Smooth muscle cell (in vitro differentiated cells): Measurements from ENCODE around the gene MAP3K15. TPM values are rescaled to one million over a fixed set of nuclear protein-coding genes. Genes with fewer than 3 reads are reported as not detected.

Experiments used
- DNase-seq: peaks from one replicate; lab custom pipeline; 2025; ENCODE audit not compliant: unreplicated experiment; lab: John Stamatoyannopoulos, UW
- H2AFZ ChIP-seq: fragments of 200-600 bp; sonication (generic); 2 replicates; pipeline ENCODE4 v1.6.0; 2016; ENCODE audit warnings: antibody characterized with exemption, low read depth, mild to moderate bottlenecking
- H3F3A ChIP-seq: fragments of 200-600 bp; sonication (generic); 2 replicates; pipeline ENCODE4 v1.6.0; 2017; ENCODE audit warnings: antibody characterized with exemption, low read depth
- H3K27ac ChIP-seq: fragments of 200-600 bp; sonication (generic); 2 replicates; pipeline ENCODE4 v1.5.1; 2016; ENCODE audit warnings: low read depth, mild to moderate bottlenecking
- H3K27me3 ChIP-seq: fragments of 200-600 bp; sonication (generic); 2 replicates; pipeline ENCODE4 v1.6.1; 2016; ENCODE audit warnings: low read depth, mild to moderate bottlenecking
- H3K36me3 ChIP-seq: fragments of 200-600 bp; sonication (generic); 2 replicates; pipeline ENCODE4 v1.5.1; 2016; ENCODE audit warnings: low read depth
- H3K4me1 ChIP-seq: fragments of 200-600 bp; sonication (generic); 2 replicates; pipeline ENCODE4 v1.5.1; 2016; ENCODE audit warnings: low read depth
- H3K4me2 ChIP-seq: fragments of 200-600 bp; sonication (generic); 2 replicates; pipeline ENCODE4 v1.6.0; 2016; ENCODE audit warnings: mild to moderate bottlenecking
- H3K4me3 ChIP-seq: fragments of 200-600 bp; sonication (generic); 2 replicates; pipeline ENCODE4 v1.5.1; 2016; ENCODE audit warnings: mild to moderate bottlenecking
- H3K79me2 ChIP-seq: fragments of 200-600 bp; sonication (generic); 2 replicates; pipeline ENCODE4 v1.6.0; 2016; ENCODE audit warnings: low read depth, mild to moderate bottlenecking
- H3K9ac ChIP-seq: fragments of 200-600 bp; sonication (generic); 2 replicates; pipeline ENCODE4 v1.6.0; 2016; ENCODE audit warnings: low read depth
- H3K9me3 ChIP-seq: fragments of 200-600 bp; sonication (generic); replicated peaks from 2 replicates; pipeline ENCODE4 v1.5.1; 2016; ENCODE audit warnings: low read depth
- H4K20me1 ChIP-seq: fragments of 200-600 bp; sonication (generic); 2 replicates; pipeline ENCODE4 v1.6.0; 2016; ENCODE audit warnings: low read depth
- WGBS: methylation state at CpG from one replicate; pipeline ENCODE4 v1.1.7; 2016; ENCODE audit warnings: low lambda C conversion rate; 5-methylcytosine and 5-hydroxymethylcytosine counted together
- polyA plus RNA-seq: library from polyadenylated mRNA; unstranded; fragments of >200 nt; fragmentation: Nextera tagmentation; extraction: Ambion mirVana; gene quantifications from 2 replicates; pipeline ENCODE4 v1.2.1, GENCODE V29; 2016
- total RNA-seq: library from RNA; depleted of rRNA; stranded (reverse); fragments of >200 nt; gene quantifications from 2 replicates; pipeline ENCODE4 v1.2.3, GENCODE V29; 2014
- TF ChIP-seq, protein P1 (sequence below): fragments of 200-600 bp; sonication (generic); IDR thresholded peaks from 2 replicates; pipeline ENCODE4 v1.5.1; 2017; ENCODE audit warnings: borderline replicate concordance, mild to moderate bottlenecking, antibody characterized with exemption; ENCODE audit not compliant: insufficient read depth, poor library complexity, severe bottlenecking

MAP3K15 gene
- total and polyA plus RNA-seq, 2 experiments from 2014 or later, result 1.6 TPM; not detected in 1

GRCh38 chrX:19535476-19535875 is 20.2 kb upstream of the MAP3K15 start:
- Histone ChIP-seq H3K4me1 (no peaks in the 10 kb centered on the region), H3K4me3 (no peak overlapping the region), H3F3A (no peaks in the 10 kb centered on the region), H3K9me3 (no peaks in the 10 kb centered on the region), H3K4me2 (no peak overlapping the region), H3K79me2 (no peaks in the 10 kb centered on the region), H2AFZ (no peak overlapping the region), H3K36me3 (no peaks in the 10 kb centered on the region), H3K27me3 (no peaks in the 10 kb centered on the region), H4K20me1 (no peaks in the 10 kb centered on the region), H3K9ac (no peak overlapping the region), H3K27ac (no peak overlapping the region)
- WGBS, result 83% methylated on average over 2 of the region's 2 CpGs
- no peak for DNase-seq
- TF ChIP-seq, protein P1, sequence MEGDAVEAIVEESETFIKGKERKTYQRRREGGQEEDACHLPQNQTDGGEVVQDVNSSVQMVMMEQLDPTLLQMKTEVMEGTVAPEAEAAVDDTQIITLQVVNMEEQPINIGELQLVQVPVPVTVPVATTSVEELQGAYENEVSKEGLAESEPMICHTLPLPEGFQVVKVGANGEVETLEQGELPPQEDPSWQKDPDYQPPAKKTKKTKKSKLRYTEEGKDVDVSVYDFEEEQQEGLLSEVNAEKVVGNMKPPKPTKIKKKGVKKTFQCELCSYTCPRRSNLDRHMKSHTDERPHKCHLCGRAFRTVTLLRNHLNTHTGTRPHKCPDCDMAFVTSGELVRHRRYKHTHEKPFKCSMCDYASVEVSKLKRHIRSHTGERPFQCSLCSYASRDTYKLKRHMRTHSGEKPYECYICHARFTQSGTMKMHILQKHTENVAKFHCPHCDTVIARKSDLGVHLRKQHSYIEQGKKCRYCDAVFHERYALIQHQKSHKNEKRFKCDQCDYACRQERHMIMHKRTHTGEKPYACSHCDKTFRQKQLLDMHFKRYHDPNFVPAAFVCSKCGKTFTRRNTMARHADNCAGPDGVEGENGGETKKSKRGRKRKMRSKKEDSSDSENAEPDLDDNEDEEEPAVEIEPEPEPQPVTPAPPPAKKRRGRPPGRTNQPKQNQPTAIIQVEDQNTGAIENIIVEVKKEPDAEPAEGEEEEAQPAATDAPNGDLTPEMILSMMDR, result peak; percentile 21

GRCh38 chrX:19532709-19533108 is 17.4 kb upstream of the MAP3K15 start:
- TF ChIP-seq, protein P1, result no peak
- Histone ChIP-seq H3K4me2 (no peak overlapping the region), H4K20me1 (no peaks in the 10 kb centered on the region), H3K79me2 (no peaks in the 10 kb centered on the region), H3K9me3 (no peaks in the 10 kb centered on the region), H3K27ac (no peak overlapping the region), H3F3A (no peaks in the 10 kb centered on the region), H3K36me3 (no peaks in the 10 kb centered on the region), H3K9ac (no peak overlapping the region), H3K4me1 (no peaks in the 10 kb centered on the region), H2AFZ (no peak overlapping the region), H3K4me3 (no peak overlapping the region), H3K27me3 (no peaks in the 10 kb centered on the region)
- no peak for DNase-seq
- 91% methylated on average over 8 of the region's 8 CpGs for WGBS

DNA sequence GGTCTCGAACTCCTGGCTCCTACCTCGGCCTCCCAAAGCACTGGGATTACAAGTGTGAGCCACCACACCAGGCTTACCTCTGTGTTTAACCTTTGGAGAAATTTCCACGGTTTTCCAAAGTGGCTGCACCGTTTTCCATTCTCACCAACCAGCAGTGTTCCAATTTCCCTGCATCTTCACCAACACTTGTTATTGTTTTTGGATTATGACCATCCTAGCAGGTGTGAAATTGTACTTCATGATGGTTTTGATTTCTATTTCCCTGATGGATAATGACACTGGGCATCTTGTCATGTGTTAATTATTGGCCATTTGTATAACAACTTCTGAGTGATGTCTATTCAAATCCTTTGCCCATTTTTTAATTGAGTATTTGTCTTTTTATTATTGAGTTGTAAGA is 2.7 kb upstream of the MAP3K15 start:
- no peak overlapping the region for H2AFZ ChIP-seq
- H3K27ac ChIP-seq, result no peak overlapping the region
- 55% methylated on average over 4 of the region's 4 CpGs for WGBS
- no peaks in the 10 kb centered on the region for H4K20me1 ChIP-seq
- no peak overlapping the region for H3K4me3 ChIP-seq
- no peaks in the 10 kb centered on the region for H3K36me3 ChIP-seq
- H3K9me3 ChIP-seq, result no peaks in the 10 kb centered on the region
- H3K4me2 ChIP-seq, result no peak overlapping the region
- no peak overlapping the region for H3K9ac ChIP-seq
- TF ChIP-seq, protein P1, result no peak
- DNase-seq, result no peak
- H3K27me3 ChIP-seq, result peaks cover 39% of the 10 kb centered on the region
- no peaks in the 10 kb centered on the region for H3K4me1 ChIP-seq
- no peaks in the 10 kb centered on the region for H3K79me2 ChIP-seq
- no peaks in the 10 kb centered on the region for H3F3A ChIP-seq

DNA sequence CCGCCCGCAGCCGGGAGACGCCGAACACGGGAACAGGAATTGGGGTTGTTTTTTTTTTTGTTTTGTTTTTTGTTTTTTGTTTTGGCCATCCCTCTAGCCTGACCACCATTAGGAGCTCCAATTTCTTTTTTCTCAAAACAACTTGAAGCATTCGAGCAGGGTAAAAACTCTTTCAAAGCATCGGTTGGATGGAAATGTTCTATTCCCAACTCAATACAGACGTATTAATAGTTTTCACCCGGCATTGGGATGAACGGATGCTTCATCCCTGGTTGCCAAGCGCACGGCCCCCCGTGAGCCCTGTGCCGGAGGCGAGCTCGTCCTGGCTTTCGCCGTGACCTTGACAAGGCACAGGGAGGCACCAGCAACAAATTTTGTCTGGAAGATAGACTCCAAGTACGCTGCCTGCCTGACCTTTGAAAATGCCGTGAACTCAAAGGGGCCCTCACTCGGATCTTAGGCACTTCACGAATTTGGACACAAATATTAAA is 352 bp upstream of the MAP3K15 start:
- Histone ChIP-seq H3K36me3 (no peaks in the 10 kb centered on the region), H3K27ac (no peak overlapping the region), H2AFZ (no peak overlapping the region), H3K4me2 (peak overlapping the region; percentile 65), H3F3A (no peaks in the 10 kb centered on the region), H3K9me3 (no peaks in the 10 kb centered on the region), H3K4me3 (no peak overlapping the region), H3K79me2 (no peaks in the 10 kb centered on the region), H3K27me3 (peaks cover 39% of the 10 kb centered on the region), H3K9ac (no peak overlapping the region), H4K20me1 (no peaks in the 10 kb centered on the region), H3K4me1 (no peaks in the 10 kb centered on the region)
- TF ChIP-seq, protein P1, result no peak
- 62% methylated on average over 17 of the region's 23 CpGs for WGBS
- no peak for DNase-seq
